ENCODE data around the gene NR1I3.

Gene NR1I3

GRCh38 chr1:161200421-161200991 is 37.5 kb downstream of the NR1I3 start:
- no peak for TF ChIP-seq CTCF (IDR thresholded peaks at IDR 0.05)
- Mint-ChIP-seq H3K4me3 (no peak overlapping the region), H3K27ac (peak overlapping the region; percentile 51), H3K36me3 (ENCODE audit: low read depth) (peaks cover 16% of the 10 kb centered on the region), H3K27me3 (ENCODE audit: low read depth, poor library complexity) (peaks cover 3% of the 10 kb centered on the region), H3K4me1 (peaks cover 79% of the 10 kb centered on the region), H3K9me3 (no peaks in the 10 kb centered on the region)
- no peak for DNase-seq

GRCh38 chr1:161199506-161200139 is 38.4 kb downstream of the NR1I3 start:
- Mint-ChIP-seq H3K9me3 (no peaks in the 10 kb centered on the region), H3K36me3 (ENCODE audit: low read depth) (peaks cover 10% of the 10 kb centered on the region), H3K27me3 (ENCODE audit: low read depth, poor library complexity) (peaks cover 3% of the 10 kb centered on the region), H3K27ac (peak overlapping the region; percentile 7), H3K4me3 (peak overlapping the region; percentile 79), H3K4me1 (peaks cover 74% of the 10 kb centered on the region)
- TF ChIP-seq CTCF (IDR thresholded peaks at IDR 0.05) = no peak
- DNase-seq = no peak

GRCh38 chr1:161198897-161199431 is 39.0 kb downstream of the NR1I3 start, which contains the start of gene ADAMTS4:
ADAMTS4 (minus strand) TSS chr1:161199054; CDS start chr1:161198627, 427 bp downstream.
- H3K27me3 Mint-ChIP-seq (ENCODE audit: low read depth, poor library complexity) = peaks cover 3% of the 10 kb centered on the region
- peak within 1 kb of the TSS; percentile 86 for H3K27ac Mint-ChIP-seq
- H3K9me3 Mint-ChIP-seq = no peaks in the 10 kb centered on the region
- peak within 1 kb of the TSS; percentile 79 for H3K4me3 Mint-ChIP-seq
- peaks cover 68% of the 10 kb centered on the region for H3K4me1 Mint-ChIP-seq
- peaks cover 4% of the 10 kb centered on the region for H3K36me3 Mint-ChIP-seq (ENCODE audit: low read depth)
- no peak for TF ChIP-seq CTCF (IDR thresholded peaks at IDR 0.05)
- no peak for DNase-seq

- Mint-ChIP-seq H3K27ac (peak overlapping the region; percentile 86), H3K9me3 (no peaks in the 10 kb centered on the region), H3K4me3 (peak overlapping the region; percentile 79), H3K4me1 (peaks cover 62% of the 10 kb centered on the region), H3K27me3 (ENCODE audit: low read depth, poor library complexity) (peaks cover 3% of the 10 kb centered on the region), H3K36me3 (ENCODE audit: low read depth) (no peaks in the 10 kb centered on the region)
- DNase-seq = peak; percentile 78
- TF ChIP-seq CTCF (IDR thresholded peaks at IDR 0.05) = no peak
These were observed 39.7 kb downstream of the NR1I3 start for GRCh38 chr1:161198194-161198896.

- TF ChIP-seq CTCF (IDR thresholded peaks at IDR 0.05) = no peak
- Mint-ChIP-seq H3K4me3 (peak overlapping the region; percentile 79), H3K4me1 (peaks cover 65% of the 10 kb centered on the region), H3K9me3 (no peaks in the 10 kb centered on the region), H3K27ac (peak overlapping the region; percentile 52), H3K36me3 (ENCODE audit: low read depth) (peaks cover 2% of the 10 kb centered on the region), H3K27me3 (ENCODE audit: low read depth, poor library complexity) (peaks cover 3% of the 10 kb centered on the region)
- no peak for DNase-seq
These were observed 40.3 kb downstream of the NR1I3 start for GRCh38 chr1:161197560-161198193.
